Activated CD8-positive, alpha-beta memory T cell treated with anti-CD3 and anti-CD28 coated beads, Interleukin-2, amount 50 U/mL, for 1 hour (primary cell): ENCODE data around the gene DUSP3.

Experiments used
- DNase-seq: peaks from one replicate; pipeline ENCODE4 v3.0.0-alpha.2; 2020; ENCODE audit errors: extremely low read depth

DUSP3 gene

GRCh38 chr17:43778337-43779144 lies at the start of gene DUSP3:
Gene DUSP3, minus strand, starts transcription at chr17:43778977. Its CDS starts 53 bp downstream, at chr17:43778924.
- no peak for DNase-seq

DNA sequence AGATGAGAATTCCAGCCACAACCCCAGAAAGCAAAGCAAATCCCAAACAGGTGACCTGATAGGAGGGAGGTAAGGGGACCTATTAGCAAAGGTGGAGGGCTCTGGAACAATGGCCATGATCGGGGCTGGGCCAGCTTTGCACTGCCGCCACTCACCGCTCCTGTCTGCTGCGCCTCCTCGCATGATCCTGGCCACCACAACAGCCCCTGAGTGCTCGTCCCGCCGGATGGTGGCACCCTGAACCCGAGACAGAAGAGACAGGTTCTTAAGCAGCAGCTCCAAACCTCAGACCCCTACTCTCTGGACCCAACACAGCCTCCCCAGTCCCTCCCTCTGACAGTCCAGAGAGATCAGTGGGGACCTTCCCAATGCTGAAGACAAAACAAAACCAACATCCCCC lies 48.8 kb upstream of the DUSP3 start:
- no peak for DNase-seq

DNA sequence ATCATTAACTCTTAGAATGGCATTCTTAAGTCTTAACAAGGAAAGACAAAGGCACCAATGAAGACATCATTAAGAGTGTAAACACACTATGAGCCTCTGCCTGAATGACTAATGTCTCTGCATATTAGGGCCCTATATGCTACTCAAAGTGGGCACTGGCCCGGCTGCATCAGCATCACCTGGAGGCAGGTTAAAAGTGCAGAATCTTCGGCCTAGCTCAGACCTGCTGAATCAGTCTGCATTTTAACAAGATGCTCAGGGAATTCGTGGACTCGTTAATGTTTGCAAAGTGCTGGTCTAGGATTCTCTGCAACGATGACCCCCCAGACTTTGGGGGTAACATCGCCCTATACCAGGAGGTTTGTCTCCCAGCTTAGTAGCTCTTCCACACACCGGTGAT lies 47.4 kb upstream of the DUSP3 start:
- DNase-seq: no peak

- DNase-seq: no peak
Measured at GRCh38 chr17:43825567-43825966, 46.8 kb upstream of the DUSP3 start.

DNA sequence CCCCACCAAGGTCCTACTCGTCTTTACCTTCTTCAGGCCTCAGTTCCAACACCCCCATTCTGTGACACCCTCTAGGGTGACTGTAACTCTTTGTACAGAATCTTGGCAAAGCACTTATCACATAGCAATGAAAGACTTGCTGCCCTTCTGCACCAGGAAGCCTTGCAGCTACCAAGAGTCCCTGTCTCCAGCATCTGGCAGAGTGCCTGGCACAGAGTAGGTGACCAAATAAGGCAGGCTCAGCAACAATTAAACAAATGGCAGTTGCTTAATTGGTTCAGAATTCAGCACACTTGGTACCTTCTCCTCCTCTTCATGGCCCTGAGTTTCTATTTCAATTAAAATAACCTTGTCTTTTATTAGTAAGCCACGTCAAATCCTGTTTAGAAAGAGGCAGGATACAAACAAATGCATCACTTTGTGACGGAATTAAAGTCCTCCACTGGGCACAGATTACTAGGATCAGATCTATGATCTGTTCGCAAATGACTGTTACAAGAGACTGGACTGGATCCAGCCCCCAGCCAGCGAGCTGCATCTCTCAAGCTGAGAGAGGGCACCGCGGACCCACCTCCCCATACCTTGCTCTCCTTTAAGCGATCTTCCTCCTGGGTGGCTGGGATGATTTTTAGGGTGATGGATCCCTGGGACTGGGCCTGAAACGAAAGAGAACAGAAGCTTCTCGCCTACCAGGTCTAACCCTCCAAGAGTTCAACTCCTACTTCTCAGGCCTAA lies 44.7 kb upstream of the DUSP3 start:
- DNase-seq: no peak

- DNase-seq: no peak
Measured at GRCh38 chr17:43822570-43823190, 43.9 kb upstream of the DUSP3 start.

DNA sequence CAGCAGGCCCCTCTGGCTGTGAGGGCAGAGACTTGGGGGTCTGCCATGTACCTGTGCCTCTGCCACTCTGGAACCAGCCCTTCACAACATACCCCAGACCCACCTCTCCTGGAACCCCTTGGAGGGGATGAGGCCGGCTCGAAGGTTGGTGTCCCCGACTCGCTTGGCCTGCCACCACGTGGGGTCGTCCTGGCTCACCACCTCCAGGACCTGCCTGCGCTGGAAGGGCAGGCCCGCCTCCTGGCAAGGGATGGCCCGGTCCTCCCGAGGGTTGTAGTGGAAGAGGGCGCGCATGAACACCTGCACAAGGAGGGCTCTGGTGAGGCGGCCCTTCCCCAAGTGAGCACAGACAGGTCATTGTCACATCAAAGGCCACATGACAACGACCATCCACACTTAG lies 42.0 kb upstream of the DUSP3 start:
- no peak for DNase-seq

GRCh38 chr17:43818966-43819365 lies 40.2 kb upstream of the DUSP3 start:
- DNase-seq: no peak

- no peak for DNase-seq
Measured at GRCh38 chr17:43817826-43818225, 39.0 kb upstream of the DUSP3 start.

DNA sequence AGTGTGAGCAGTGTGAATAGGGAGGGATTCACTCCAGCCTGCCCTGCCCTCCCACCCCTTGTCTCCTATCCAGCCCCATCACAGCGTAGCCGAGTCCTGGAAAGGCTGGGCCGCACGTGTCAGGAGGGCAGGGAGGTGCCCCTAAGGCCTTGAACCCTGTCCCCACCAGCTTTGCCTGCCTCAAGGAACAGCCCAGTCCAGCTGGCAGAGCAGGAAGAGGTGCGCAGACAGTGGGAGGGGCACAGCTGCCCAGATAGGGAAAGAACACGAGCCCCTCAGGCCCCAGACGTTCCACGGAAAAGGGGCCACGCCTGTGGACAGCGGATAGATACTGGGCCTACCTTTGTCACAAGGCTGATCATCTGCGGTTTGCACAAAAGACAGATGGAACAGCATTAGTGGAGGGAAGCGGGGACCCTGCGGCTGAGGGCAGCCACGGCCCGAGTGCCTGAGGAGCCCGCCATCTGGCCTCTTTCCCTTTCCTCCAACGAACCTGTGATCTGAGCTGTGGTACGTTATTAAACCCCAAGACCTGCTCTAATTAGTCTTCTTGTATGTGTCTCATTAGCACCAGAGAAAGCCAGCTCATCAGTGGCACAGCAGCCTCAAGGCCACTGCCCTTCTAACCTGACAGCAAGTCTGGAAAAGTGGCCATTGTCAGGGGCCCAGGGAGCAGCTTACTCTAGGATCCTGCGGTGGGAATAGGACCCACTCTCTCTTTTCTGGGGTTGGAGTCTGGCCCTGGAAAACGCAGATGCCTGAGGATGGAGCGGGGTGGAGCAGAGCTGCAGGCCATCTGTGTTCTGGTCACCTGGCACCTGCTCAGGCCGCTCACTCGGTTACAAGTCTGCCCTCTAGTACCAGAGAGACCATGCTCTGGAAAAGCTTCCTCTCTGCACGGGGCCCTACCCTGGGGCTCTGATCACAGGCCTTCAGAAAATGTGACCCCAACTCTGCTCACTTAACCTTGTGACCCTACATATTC lies 37.9 kb upstream of the DUSP3 start:
- DNase-seq: no peak

DNA sequence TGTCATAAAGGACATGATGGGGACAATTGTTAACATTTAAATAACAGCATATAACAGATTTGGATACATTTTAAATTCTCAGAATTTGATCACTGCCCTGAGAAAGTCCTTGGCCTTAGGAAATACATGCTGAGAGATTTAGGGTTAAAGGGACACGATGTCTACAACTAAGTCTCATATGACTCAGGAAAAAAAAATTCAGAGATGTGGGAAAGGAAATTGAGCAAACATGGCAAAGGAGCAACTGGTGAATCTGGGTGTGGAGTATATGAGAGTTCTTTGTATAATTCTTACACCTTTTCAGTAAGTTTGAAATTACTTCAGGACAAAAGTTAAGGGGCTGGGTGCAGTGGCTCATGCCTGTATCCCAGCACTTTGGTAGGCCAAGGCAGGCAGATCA lies 35.9 kb upstream of the DUSP3 start:
- DNase-seq: no peak

DNA sequence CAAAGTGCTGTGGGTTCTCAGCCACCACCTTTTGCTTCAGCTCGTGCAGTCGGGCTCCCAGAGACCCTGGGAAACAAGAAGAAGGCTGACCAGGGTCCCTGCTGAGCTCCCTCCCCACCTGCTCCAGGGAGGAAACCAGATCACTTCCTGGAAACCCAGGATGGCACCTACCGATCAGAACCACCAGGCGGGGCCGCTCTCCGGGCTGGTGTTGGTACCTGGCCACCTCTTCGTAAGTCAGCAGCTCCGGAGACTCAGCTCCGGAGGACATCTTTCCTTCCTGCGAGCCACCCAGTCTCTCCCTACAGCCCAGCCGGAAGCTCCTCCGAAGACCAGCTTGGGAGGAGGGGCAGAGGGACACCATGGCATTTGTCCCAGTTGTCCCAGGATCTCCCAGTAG lies 35.2 kb upstream of the DUSP3 start:
- DNase-seq: no peak

DNA sequence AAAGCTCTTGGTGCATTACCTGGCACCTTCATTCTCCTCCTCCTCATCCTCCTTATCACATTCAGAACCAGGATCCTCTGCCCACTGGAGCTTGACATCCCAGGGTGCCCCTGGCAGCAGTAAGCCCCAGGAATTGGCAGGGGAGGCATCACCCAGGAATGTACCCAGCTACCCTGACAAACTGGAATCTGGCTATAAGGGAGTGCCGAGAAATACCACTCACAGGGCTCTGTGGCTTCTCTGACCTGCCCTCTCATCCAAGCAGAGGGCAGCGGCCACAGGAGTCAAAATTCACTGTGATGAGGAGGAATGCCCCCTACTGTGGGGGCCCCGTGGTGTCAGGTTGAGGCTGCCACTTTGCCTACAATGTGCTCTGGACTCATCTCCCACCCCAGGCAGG lies 34.6 kb upstream of the DUSP3 start:
- DNase-seq: no peak

DNA sequence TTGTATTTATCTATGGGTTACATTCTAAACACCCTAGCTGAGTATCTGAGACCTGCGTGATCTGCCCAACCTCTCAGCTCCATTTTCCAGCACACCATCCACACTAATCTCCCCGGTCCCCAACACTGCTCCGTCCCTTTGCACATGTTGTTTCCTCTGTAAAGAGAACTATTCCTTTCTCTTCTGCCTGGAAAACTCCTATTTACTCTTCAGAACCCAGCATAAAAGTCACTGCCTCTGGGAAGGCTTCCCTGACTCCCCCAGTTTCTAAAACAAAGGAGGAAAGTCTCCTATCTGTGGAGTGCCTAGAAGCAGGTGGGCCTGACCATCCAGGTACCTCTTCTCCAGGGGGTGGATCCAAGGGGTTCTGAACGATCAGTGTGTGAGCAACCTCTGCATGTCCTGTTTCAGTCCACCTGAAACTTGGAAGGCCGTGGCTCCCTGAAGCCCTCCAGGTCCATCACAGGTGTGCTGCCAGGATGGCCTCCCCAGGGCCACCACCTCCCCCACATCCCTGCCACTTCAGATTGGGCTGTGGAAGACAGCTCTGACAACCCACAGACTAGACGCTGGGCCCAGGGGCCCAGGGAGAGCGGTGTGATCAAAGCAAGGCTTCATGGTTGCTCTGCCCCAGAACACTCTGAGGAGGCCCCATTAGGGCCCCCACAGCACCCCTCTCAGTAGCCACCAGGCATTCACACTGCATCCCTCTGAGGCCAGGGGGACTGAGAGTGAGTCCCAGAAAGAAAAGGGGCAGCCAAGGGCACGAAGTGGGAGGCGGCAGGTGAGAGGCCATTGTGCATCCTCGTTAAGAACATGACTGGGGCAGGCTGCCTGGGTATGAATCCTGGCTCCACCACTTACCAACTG lies 33.9 kb upstream of the DUSP3 start:
- DNase-seq: no peak

DNA sequence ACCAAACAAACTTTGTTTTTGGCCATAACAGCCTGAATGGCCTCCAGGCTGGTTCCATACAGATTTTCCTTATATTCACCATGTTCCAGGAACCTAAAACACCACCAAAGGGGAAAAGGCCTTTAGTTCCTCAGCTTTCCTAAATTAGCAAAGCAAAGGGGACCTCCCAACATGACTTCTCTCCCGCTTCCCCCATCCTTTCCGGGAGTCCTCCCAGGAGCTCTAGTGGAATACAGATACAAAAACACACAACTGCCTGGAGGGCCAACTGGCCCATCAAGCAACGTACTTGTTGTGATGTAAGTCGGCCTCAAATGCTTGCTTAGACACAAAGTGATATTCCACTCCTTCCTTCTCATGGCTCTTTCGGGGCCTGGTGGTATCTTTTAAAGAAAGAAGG lies 32.0 kb upstream of the DUSP3 start:
- DNase-seq: no peak

DNA sequence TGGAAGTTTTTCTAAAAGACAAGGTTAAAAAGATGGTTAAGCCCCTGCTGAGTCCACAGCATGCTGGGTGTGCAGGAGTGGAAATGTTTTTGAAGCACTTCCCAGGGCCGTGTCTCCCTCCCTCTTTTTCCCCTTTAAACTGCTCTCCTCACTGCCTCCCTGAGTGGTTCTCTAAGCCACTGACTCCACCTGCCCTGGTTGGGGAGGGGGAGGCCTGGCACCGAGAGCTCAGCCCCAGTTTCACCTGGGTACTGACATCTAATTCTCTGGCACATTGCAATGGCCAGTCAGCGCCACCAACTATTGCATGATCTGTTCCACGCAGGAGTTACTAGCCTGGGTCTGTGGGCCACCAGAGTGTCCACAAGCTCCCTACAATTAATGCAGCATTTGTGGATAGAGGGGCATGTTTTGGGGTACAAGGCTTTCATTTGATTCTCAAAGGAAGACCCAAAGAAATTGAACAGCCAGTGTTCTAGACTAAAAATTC lies 31.5 kb upstream of the DUSP3 start:
- no peak for DNase-seq

GRCh38 chr17:43809121-43809520 lies 30.3 kb upstream of the DUSP3 start:
- DNase-seq: no peak

- DNase-seq: no peak
Measured at GRCh38 chr17:43808076-43808475, 29.3 kb upstream of the DUSP3 start.

DNA sequence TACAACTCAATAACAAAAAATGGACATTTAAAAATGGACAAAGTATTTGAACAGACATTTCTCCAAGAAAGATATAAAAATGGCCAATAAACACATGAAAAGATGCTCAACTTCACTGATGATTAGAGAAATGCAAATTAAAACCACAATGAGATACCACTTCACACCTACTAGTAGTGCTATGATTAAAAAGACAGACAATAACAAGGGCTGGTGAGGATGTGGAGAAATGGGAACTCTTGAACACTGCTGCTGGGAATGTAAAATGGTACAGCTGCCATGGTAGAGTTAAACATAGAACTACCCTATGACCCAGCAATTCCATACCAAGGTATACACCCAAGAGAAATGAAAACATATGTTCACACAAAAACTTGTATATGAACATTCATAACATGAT lies 26.3 kb upstream of the DUSP3 start:
- DNase-seq: no peak

- DNase-seq: no peak
Measured at GRCh38 chr17:43803758-43804157, 25.0 kb upstream of the DUSP3 start.

DNA sequence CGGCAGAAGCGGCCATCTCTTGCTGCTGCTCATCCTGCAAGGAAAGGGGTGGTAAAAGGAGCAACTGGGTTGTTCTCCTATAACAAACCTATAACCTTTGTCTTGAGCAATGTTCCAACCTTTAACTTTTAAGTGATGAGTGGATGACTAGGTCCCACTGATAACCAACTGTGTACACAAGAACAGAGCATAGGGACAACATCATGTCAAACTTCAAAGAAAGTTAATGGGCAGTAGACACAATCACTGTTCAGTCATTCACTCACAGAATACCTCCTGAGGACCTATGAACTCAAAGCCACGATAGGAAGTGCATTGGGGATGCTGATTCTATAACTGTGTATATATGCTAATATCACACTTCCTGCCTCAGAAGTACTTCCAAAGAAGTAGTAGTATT lies 23.1 kb upstream of the DUSP3 start:
- DNase-seq: no peak
